GM12878 (cell line): Measurements from ENCODE around the gene HIVEP3. TPM values are rescaled to one million over a fixed set of nuclear protein-coding genes. Genes with fewer than 3 reads are reported as not detected.

Experiments
- NRF1 ChIP-seq: conservative IDR thresholded peaks from 2 replicates; pipeline ENCODE4 v1.6.1; 2011; ENCODE audit warnings: mild to moderate bottlenecking, low read depth, low read length, improper control_type of control experiment
- polyA plus RNA-seq, 11 experiments: library from polyadenylated mRNA; depleted of rRNA in 4 of 11; unstranded in 6 of 11; stranded (reverse) in 5 of 11; fragments of >200 nt; fragmentation: Nextera tagmentation in 4 of 11; fragmentation: Illumina TruSeq in 1 of 11; extraction: Ambion mirVana in 4 of 11; extraction: Trizol in 1 of 11; gene quantifications; 1 replicate in 1 of 11; 2 replicates in 10 of 11; pipeline versions ENCODE4 v1.2.1 to v1.2.3, GENCODE V29; 2011 to 2016; ENCODE audit warnings: inconsistent platforms in 2 of 11, missing spikeins in 2 of 11, low read depth in 1 of 11
- total RNA-seq, 4 experiments: library from RNA; depleted of rRNA in 3 of 4; stranded (reverse); fragments of >200 nt in 3 of 4; fragmentation: Illumina TruSeq in 1 of 4; extraction: Trizol in 1 of 4; gene quantifications; 2 replicates each; pipeline versions ENCODE4 v1.2.1 to v1.2.3, GENCODE V29; 2013 to 2021
- TF ChIP-seq, protein P1 (sequence below): fragments of 450-650 bp; formaldehyde crosslinking; IDR thresholded peaks from 2 replicates; pipeline ENCODE4 v1.4.0; 2020; ENCODE audit warnings: mild to moderate bottlenecking, moderate library complexity
- TF ChIP-seq, protein P2 (sequence below): fragments of 150-350 bp; IDR thresholded peaks from 2 replicates; pipeline ENCODE4 v1.6.1; 2016; ENCODE audit warnings: low read depth, low read length

Gene HIVEP3
- total and polyA plus RNA-seq, 10 of the 15 experiments (the other 5 are each of a cell fraction or from before 2014, with no cell fraction given), result 1.8 to 13.6 (median 3.8) TPM

DNA sequence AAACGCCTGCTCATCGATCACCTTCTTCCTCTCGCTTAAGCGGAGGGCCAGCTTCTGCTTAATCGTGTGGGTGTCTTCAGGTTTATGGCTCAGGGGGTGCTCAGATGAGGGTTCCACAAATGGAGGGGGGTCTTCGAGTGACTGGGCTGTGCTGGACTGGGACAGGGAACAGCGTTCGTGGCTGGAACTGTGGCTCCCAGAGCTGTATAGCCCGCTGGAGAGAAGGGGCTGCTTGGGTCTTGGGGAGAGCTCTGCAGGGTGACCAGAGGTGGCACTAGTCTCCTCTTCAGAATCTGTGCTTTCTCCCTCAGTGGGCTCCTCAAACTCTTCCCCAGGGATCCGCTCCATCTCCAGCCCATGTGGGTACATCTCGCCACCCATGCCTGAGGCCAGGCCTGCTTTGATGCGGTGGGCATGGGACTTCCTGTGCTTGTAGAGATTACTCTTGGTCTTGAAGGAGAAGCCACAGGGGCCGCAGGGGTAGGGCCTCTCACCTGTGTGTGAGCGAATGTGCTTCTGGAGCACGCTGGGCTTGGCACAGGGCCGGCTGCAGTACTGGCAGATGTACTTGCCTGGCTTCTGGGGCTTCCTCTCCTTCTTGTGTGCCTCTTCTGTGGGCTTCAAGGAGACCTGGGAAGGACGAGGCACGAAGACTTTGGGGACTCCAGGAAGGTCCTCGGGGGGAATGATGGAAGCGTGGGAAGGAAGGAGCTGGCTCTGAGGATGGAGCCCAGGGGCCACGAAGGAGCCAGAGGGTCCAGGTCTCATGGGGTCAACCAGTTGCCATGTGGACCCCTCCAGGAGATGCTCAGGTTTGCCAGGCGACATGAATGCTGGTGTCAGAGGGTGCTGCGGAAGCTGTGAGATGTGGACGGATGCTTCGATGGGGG is 334.8 kb downstream of the HIVEP3 start (continued):
- TF ChIP-seq, protein P1, sequence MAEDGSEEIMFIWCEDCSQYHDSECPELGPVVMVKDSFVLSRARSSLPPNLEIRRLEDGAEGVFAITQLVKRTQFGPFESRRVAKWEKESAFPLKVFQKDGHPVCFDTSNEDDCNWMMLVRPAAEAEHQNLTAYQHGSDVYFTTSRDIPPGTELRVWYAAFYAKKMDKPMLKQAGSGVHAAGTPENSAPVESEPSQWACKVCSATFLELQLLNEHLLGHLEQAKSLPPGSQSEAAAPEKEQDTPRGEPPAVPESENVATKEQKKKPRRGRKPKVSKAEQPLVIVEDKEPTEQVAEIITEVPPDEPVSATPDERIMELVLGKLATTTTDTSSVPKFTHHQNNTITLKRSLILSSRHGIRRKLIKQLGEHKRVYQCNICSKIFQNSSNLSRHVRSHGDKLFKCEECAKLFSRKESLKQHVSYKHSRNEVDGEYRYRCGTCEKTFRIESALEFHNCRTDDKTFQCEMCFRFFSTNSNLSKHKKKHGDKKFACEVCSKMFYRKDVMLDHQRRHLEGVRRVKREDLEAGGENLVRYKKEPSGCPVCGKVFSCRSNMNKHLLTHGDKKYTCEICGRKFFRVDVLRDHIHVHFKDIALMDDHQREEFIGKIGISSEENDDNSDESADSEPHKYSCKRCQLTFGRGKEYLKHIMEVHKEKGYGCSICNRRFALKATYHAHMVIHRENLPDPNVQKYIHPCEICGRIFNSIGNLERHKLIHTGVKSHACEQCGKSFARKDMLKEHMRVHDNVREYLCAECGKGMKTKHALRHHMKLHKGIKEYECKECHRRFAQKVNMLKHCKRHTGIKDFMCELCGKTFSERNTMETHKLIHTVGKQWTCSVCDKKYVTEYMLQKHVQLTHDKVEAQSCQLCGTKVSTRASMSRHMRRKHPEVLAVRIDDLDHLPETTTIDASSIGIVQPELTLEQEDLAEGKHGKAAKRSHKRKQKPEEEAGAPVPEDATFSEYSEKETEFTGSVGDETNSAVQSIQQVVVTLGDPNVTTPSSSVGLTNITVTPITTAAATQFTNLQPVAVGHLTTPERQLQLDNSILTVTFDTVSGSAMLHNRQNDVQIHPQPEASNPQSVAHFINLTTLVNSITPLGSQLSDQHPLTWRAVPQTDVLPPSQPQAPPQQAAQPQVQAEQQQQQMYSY (CRISPR knock-in tag), result no peak
- no peak for TF ChIP-seq NRF1
- TF ChIP-seq, protein P2, sequence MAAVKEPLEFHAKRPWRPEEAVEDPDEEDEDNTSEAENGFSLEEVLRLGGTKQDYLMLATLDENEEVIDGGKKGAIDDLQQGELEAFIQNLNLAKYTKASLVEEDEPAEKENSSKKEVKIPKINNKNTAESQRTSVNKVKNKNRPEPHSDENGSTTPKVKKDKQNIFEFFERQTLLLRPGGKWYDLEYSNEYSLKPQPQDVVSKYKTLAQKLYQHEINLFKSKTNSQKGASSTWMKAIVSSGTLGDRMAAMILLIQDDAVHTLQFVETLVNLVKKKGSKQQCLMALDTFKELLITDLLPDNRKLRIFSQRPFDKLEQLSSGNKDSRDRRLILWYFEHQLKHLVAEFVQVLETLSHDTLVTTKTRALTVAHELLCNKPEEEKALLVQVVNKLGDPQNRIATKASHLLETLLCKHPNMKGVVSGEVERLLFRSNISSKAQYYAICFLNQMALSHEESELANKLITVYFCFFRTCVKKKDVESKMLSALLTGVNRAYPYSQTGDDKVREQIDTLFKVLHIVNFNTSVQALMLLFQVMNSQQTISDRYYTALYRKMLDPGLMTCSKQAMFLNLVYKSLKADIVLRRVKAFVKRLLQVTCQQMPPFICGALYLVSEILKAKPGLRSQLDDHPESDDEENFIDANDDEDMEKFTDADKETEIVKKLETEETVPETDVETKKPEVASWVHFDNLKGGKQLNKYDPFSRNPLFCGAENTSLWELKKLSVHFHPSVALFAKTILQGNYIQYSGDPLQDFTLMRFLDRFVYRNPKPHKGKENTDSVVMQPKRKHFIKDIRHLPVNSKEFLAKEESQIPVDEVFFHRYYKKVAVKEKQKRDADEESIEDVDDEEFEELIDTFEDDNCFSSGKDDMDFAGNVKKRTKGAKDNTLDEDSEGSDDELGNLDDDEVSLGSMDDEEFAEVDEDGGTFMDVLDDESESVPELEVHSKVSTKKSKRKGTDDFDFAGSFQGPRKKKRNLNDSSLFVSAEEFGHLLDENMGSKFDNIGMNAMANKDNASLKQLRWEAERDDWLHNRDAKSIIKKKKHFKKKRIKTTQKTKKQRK, result no peak
